Activated CD4-positive, alpha-beta T cell treated with anti-CD3 and anti-CD28 coated beads, Interleukin-2, amount 50 U/mL, for 24 hours (primary cell): Measurements from ENCODE around the gene CHRNE.
A peak's percentile ranks its signal among the peaks of the same experiment; 100 is the strongest.
"Not testable (repeated sequence)": the region's sequence is repeated elsewhere in the genome, so short reads cannot be mapped to it uniquely, and the experiment has no call there.

Source experiments
- DNase-seq, 2 donors: peaks; one replicate each; pipeline ENCODE4 v3.0.0-alpha.2; 2020; ENCODE audit warnings: low read depth in 1 of 2, low spot score in 1 of 2

The CHRNE gene

DNA sequence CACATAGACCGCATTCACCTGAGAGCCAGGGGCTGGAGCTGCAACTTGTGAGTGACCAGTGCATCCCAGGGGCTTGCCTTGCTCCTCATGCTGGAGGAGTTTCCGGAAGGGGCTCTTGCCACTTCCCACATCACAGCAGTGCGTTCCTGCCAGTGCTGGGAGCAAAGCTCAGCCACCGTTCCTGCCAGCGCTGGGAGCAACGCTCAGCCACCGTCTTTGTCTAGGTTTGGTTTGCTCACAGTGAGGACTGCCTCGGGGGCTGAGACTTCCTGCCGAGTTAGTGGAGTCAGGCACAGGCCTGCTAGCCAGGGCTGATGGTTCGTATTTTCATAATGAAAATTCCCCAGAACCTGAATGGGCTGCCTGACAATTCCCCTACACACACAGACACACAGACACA, 5.4 kb upstream of the CHRNE start:
- DNase-seq = no peak

DNA sequence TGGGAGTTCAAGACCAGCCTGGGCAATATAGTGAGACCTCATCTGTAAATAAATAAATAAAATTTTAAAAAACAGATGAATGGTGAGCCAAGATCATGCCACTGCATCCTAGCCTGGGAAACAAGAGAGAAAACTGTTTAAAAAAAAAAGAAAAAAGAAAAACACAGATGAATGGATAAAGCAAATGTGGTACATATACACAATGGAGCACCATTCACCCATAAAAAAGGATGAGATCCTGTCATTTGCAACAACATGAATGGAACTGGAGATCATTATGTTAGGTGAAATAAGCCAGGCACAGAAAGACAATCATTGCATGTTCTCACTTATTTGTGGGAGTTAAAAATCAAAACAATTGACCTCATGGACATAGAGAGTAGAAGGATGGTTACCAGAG, 3.7 kb upstream of the CHRNE start:
- DNase-seq = not testable (repeated sequence)

DNA sequence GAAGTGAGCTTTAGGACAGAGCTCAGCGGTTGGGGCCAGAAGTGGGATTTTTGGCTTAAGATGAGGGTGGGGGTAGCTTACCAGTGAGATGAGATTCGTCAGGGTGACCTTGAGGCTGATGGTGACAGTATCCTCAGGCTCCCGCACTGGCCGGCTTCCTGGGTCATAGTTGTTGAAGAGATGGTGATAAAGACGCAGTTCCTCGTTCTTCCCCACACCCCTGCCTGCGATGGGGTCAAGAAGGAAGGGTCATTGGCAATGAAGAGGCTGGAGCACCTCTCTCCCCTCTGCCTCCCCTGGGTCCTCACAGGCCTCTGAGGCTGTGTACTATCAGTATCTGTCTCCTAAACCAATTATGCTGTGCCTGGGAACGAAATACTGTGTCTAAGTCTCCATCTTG, 358 bp downstream of the CHRNE start:
- DNase-seq = no peak

DNA sequence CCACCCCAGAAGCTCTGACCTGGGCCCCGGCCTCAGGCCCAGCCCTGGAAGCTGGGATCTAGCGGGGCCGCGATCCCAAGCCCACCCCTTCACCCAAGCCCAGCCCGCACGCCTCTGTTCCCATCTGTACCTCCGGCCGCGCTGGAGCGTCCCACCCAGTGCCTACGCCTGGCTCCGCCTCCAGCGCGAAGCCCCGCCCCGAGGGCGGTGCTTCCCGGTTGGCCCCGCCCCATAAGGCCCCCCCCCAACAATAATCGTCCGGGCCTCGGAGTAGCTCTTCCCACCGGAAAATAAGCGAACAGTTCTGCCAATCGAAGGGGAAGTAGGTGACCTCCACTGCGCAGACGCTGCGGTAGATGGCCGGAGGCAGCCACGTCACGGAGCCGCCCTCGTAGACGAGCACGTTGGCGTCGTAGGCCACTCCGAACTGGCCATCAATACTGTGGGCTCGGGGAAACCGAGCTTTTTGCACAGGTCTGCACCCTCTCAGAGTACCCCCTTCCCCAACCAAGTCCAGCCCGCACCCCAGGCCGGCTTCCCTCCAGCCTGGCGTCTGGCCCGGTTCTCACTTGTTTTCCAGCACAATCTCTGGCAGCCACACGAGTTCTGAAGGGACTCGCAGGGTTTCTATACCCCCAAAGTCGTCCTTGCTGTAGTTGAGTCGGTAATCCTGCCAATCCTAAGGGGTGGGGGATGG, 1.1 kb downstream of the CHRNE start:
- no peak for DNase-seq

DNA sequence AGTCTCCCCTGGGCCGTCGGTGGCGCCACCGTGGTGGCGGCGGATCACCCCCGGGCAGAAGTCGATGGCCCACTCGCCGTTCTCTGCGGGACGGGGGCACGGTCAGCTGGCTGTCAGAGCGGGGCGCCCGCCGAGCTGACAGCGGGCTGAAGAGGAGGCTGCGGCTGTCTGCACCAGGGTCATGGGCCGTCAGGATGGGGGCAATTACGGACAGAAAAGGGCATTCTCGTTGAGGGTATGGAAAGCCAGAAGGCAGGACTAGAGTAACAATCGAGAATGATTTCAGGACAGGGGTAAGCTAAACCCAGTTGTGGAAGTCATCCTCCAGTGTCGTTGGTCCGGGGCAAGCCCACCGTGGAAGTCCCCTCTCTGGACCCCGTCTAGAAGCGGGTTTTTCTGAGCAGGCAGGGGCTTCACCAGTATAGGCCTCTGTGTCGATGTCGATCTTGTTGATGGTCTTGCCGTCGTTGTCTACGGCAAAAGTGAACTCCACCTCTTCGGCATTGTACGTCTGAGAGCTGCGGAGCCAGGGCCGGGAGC, 1.7 kb downstream of the CHRNE start:
- no peak for DNase-seq

DNA sequence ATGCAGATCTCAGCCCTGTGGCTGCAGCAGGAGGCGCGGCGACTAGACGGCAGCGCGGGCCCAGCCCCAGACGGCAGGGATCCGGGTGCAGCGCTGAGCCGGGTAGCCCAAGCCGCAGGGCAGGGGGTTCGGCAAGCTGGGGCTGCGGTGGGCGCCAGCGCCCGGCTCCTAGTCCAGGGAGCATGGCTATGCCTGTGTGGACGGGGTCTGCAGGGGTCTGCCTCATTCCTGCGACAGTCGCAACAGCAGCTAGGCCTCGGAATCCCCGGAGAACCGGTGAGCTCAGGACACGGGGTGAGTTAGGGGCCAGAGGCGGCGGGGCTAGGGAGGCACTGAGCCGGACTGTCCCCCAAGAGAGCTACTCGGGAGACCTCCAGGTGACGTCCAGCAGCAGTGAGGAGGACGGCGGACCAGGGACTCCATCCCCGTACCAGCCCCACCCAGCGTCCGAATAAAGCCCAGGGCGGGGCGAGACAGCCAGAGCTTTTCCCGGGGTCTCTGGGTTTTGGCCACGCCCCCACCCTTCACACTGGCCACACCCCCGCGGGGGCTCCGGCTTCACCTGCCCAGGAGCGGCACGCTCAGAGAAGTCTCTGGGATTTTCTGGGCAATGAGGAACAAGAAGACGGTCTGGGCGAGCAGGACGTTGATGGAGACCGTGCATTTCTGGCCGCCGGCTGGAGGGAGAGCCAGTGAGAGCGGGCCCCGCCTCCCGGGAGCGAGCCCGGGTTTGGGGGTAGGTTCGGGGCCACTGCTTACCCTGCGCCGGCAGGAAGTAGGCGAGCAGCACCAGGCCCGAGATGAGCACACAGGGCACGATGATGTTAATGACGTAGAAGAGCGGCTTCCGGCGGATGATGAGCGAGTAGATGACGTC, 2.4 kb downstream of the CHRNE start:
- DNase-seq = peak in 1 of 2 donors; percentile 12

DNA sequence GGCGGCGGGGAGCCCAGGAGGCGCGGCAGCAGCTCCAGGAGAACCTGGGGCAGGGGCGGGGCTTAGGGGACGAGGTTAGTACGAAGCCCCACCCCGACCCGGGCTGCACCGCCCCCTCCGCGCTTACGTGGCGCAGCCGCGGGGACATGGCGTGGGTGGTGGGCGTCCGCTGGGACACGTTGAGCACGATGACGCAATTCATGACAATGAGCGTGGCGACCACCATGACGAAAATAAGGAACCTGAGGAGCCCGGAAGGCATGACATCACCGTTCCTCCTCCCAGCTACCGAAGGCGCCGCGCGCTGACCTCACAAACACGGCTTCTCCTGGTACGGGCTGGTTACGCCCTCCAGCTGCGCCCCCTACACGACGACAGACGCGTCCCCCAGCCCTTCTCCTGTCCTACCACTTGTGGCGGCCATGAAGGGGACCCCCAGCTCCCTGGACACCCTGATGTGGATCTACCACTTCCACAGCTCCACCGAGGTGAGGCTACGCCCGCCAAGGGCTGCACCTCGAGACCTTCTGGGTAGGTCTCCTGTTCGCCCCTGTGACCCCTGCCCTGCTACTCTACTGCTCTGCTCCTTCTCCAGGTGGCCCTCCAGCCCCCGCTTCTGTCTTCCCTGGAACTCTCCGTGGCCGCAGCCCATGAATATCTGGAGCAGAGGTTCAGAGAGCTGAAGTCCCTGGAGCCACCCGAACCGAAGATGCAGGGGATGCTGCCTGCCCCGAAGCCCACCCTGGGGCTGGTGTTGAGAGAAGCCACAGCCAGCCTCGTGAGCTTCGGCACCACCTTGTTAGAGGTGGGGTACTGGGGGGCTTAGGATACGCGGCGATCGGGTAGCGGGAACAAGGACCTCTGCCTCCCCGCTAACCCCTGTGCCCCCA, 3.3 kb downstream of the CHRNE start, which contains the start of gene C17orf107:
Gene C17orf107 (plus strand): TSS at position 196 of the 890 bp plus-strand sequence. CDS start 227 bp downstream, at position 423.
- peak; percentile 88 to 93 for DNase-seq

DNA sequence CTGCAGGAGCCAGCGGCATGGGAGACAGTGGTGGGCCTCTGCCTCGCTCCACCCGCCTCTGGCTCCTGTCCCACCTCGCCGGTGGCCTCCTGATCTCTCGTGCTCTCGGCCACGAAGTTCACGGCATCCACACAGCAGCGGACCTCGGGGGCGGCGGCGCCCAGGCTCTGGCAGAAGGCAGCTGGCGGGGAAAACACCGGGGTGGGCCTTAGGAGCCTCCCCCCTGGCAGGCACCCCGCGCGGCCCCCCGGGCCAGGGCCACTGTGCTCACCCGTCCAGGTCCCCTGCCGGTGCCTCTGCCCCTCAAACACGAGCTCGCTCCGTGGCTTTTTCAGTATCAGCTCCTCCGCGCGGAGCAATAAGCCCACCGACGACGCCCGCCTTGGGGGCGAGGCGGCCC, 4.0 kb downstream of the CHRNE start:
- no peak for DNase-seq

DNA sequence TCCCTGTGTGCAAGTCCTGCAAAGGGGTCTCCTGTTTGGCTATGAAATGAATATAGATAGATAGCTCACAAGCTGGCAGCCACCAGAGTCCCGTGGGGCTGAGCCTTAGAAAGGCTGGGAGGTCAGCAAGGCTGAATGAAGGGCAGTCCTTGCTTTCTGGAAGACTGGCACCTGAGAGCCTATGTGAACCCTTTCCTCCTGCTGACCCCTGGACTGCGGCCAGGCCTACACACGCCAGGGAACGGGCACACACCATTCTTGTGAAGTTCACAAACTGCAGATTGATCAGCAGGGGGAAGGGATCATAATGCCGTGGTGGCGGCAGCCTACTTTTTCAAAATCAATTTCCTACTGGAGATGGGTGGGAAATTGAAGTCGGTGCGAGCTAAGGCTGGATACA, 4.5 kb downstream of the CHRNE start:
- DNase-seq = no peak

DNA sequence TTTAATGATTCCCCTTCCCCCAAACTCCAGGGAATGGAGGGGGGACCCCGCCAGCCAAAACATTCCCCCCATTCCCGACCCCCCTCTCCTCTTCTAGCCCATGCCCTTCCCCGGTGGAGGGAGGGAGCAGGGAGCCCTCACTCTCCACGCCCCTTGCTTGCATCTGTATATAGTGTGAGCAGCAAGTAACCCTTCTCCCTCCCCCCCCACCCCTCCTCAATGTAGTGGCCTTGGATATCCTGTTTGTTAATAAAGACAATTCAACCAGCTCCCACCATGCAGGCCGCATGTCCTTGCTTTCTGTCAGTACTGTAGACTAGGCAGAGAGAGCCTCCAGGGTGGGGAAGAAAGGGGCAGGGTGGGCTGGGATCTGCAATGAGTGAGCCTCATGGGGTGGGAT, 5.1 kb downstream of the CHRNE start:
- DNase-seq = no peak

DNA sequence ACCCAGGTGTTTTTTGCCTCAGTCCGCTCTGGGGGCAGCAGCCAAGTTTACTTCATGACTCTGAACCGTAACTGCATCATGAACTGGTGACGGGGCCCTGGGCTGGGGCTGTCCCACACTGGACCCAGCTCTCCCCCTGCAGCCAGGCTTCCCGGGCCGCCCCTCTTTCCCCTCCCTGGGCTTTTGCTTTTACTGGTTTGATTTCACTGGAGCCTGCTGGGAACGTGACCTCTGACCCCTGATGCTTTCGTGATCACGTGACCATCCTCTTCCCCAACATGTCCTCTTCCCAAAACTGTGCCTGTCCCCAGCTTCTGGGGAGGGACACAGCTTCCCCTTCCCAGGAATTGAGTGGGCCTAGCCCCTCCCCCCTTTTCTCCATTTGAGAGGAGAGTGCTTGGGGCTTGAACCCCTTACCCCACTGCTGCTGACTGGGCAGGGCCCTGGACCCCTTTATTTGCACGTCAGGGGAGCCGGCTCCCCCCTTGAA, 5.7 kb downstream of the CHRNE start:
- DNase-seq = no peak

DNA sequence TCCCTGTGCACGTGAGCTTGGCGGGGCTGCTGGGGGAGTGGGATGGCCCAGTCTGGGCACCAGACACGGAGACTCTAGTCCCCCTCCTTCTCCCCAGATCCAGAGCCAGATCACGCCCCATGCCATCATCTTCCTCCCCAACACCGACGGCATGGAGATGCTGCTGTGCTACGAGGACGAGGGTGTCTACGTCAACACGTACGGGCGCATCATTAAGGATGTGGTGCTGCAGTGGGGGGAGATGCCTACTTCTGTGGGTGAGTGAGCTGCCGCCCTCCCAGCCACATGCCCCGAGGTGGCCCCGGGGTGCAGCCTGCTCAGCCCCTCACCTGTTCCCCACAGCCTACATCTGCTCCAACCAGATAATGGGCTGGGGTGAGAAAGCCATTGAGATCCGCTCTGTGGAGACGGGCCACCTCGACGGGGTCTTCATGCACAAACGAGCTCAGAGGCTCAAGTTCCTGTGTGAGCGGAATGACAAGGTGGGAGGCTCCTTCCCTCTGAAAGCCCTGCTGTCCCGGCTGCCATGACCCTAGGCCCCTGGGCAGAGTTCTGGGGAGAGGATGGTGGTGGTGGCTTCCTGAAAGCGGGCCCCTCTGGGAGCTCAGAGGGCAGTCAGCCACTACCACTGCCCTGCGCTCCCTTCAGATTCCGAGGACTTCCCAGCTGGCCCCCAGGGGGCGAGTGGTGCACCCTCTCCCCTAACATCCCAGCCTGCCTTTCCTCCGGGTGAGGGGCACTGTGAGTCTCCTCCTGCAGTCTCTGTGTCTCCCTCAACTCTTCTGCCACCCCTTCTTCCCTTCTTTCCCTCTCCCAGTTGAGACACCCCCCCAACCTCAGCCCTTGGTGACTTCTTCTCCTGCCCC, 6.3 kb downstream of the CHRNE start:
- no peak for DNase-seq

DNA sequence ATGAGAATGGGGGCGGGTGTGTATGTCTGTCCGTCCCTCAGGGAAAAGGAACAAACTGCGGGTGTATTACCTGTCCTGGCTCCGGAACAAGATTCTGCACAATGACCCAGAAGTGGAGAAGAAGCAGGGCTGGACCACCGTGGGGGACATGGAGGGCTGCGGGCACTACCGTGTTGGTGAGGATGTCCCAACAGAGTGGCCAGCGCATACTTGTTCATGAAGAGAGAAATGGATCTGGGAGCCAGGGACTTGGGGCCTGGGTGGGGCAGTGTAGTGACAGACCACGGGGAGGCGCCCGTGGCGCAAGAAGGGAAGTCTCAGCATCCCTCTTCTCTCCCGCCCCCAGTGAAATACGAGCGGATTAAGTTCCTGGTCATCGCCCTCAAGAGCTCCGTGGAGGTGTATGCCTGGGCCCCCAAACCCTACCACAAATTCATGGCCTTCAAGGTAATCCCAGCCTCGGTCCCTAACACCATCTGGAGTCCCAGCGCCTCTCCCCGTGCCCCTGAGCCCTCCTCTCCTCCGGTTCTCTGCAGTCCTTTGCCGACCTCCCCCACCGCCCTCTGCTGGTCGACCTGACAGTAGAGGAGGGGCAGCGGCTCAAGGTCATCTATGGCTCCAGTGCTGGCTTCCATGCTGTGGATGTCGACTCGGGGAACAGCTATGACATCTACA, 7.1 kb downstream of the CHRNE start:
- DNase-seq = no peak

DNA sequence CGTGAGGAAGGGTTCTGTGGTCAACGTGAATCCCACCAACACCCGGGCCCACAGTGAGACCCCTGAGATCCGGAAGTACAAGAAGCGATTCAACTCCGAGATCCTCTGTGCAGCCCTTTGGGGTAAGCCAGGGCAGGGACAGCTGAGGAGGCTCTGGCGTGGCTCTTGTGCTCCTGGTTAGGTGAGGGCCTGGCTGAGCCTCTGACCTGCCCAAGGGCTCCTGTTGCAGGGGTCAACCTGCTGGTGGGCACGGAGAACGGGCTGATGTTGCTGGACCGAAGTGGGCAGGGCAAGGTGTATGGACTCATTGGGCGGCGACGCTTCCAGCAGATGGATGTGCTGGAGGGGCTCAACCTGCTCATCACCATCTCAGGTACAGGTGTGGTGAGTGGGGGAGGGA, 7.8 kb downstream of the CHRNE start:
- no peak for DNase-seq

DNA sequence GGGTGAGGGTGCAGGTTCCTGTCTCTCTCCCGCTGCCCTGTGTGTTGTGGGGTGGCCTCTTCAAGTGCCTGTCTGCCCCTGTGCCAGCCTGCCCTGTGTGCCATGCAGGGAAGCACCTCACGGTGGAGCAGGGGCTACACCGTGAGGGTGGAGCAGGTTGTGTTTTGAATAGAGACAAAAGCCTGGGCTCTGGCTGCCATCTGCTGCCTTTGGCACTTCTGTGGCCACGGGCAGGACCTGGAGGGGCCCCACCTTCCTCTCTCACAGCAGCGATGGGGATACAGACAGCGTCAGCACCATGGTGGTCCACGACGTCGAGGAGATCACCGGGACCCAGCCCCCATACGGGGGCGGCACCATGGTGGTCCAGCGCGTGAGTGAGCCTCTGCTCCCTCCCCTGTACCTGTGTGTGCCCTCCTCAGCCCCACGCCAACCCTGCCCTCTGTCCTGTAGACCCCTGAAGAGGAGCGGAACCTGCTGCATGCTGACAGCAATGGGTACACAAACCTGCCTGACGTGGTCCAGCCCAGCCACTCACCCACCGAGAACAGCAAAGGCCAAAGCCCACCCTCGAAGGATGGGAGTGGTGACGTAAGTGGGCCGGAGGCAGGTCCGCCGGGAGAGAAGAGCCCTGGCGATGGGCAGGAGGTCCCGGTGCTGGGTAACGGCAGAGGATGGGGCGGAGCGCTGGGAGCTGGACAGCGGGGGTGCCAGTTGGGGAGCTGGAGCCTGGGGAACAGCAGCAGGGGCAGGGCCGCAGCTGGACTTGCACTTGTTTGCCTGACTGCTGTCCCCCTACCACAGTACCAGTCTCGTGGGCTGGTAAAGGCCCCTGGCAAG, 9.0 kb downstream of the CHRNE start:
- no peak for DNase-seq

DNA sequence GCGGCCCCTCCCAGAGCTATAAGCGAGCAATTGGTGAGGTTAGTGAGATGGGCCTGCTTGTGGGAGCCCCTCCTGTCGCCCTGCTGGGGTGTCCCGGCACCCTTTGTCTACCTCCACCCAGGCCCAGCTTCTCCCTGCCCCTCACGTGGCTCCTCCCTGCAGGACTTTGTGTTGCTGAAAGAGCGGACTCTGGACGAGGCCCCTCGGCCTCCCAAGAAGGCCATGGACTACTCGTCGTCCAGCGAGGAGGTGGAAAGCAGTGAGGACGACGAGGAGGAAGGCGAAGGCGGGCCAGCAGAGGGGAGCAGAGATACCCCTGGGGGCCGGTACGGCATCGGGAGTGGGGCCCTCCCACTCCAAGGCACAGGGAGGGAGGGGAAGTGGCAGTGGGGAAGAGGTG, 9.6 kb downstream of the CHRNE start:
- no peak for DNase-seq

DNA sequence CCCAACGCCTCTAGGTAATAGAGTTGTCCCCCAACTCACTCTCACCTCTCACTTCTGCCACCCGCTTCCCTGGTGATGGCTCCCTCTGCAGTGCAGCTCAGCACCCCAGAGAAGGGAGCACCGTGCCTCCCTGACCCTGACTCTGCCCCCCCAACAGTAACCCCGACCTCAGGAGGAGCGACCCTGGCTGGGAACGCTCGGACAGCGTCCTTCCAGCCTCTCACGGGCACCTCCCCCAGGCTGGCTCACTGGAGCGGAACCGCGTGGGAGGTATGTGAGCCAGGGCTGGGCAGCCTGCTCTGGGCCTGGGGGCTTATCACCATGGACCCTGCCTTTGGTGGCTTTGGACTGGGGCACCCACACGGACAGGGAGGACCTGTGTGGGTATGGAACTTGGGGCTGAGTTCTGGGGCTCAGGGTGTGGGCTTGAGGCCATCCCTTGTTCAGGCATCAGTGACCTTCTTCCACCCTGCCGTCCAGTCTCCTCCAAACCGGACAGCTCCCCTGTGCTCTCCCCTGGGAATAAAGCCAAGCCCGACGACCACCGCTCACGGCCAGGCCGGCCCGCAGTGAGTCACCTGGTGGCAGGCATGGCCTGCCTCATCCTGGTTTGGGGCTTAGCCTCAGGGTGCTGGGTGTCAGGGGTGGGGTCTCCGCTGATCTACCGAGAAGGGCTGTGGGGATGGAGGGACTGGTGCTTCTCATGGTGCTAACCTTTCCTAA, 10.2 kb downstream of the CHRNE start:
- no peak for DNase-seq
